ENCODE results near the gene METTL21A. TPM values are rescaled to one million over a fixed set of nuclear protein-coding genes. Genes with fewer than 3 reads are reported as not detected.
A peak's percentile ranks its signal among the peaks of the same experiment; 100 is the strongest.

The METTL21A gene
- total RNA-seq, 6 donors from 2014 or later = 6.7 to 29.2 (median 13.5) TPM

DNA sequence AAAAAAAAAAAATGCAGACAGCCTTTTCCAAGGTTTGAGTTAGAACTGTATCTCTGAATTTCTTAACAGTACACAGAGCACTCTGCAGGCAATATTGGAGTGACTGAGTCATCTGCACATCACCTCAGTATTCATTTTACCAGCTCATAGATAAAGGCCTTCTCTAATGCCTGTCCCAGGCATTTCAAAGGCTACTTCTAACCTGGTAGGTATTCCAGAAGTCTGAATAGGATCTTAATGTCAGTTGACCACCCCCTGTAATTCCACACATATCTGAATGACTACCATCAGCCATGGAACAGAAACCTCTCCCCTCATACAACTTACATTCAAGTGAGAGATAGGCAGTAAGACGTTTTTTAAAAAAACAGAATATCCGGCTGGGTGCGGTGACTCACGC is 9.0 kb downstream of the METTL21A start:
- no peak overlapping the region for H3K4me3 ChIP-seq

DNA sequence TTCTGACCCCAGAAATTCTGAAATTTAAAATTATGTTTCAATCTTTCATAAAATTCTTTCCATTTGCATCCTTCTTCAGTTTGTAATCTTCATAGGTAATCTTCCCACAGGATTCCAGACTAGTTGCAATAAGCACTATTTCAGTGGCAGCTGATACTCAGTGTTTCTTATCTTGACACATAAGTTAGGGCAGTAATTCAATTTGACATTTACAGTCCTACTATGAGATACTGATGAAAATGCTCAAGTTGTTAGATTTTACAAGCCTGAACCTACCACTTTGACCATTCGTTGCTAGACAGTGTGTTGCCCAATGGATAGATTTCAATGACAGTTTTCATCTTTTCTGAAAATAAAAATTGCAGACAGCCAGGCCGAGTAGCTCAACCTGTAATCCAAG is 10.4 kb downstream of the METTL21A start:
- 100% methylated on average over 2 of the region's 2 CpGs for WGBS, 2 donors
- no peak for TF ChIP-seq POLR2A (IDR thresholded peaks at IDR 0.05)
- no peak for TF ChIP-seq POLR2AphosphoS5 (IDR thresholded peaks at IDR 0.05)
- TF ChIP-seq, protein P1, sequence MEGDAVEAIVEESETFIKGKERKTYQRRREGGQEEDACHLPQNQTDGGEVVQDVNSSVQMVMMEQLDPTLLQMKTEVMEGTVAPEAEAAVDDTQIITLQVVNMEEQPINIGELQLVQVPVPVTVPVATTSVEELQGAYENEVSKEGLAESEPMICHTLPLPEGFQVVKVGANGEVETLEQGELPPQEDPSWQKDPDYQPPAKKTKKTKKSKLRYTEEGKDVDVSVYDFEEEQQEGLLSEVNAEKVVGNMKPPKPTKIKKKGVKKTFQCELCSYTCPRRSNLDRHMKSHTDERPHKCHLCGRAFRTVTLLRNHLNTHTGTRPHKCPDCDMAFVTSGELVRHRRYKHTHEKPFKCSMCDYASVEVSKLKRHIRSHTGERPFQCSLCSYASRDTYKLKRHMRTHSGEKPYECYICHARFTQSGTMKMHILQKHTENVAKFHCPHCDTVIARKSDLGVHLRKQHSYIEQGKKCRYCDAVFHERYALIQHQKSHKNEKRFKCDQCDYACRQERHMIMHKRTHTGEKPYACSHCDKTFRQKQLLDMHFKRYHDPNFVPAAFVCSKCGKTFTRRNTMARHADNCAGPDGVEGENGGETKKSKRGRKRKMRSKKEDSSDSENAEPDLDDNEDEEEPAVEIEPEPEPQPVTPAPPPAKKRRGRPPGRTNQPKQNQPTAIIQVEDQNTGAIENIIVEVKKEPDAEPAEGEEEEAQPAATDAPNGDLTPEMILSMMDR (IDR thresholded peaks at IDR 0.05) = no peak
- ATAC-seq (ENCODE audit: low FRiP score in 2 of 2) = no peak
- no peak for DNase-seq
- peaks cover 0 to 20% (median 0%) of the 10 kb centered on the region in 4 donors for H3K36me3 ChIP-seq
- no peak overlapping the region for H3K4me3 ChIP-seq
- peaks cover 0 to 5% (median 1%) of the 10 kb centered on the region in 4 donors for H3K4me1 ChIP-seq
- H3K27ac ChIP-seq = no peak overlapping the region
- no peaks in the 10 kb centered on the region for H3K9me3 ChIP-seq
- H3K27me3 ChIP-seq = no peaks in the 10 kb centered on the region

More for the DNA sequence above, 9.0 kb downstream of the METTL21A start:
- peak overlapping the region in 1 of 4 donors; percentile 1 for H3K27ac ChIP-seq
- H3K9me3 ChIP-seq = no peaks in the 10 kb centered on the region
- ATAC-seq (ENCODE audit: low FRiP score in 2 of 2) = no peak
- H3K27me3 ChIP-seq = no peaks in the 10 kb centered on the region
- H3K4me1 ChIP-seq = peaks cover 0 to 14% (median 1%) of the 10 kb centered on the region in 4 donors
- WGBS, 2 donors = 87 to 90% methylated on average over 4 of the region's 4 CpGs
- peaks cover 0 to 27% (median 0%) of the 10 kb centered on the region in 4 donors for H3K36me3 ChIP-seq
- no peak for DNase-seq
- TF ChIP-seq, protein P1 (IDR thresholded peaks at IDR 0.05) = no peak
- no peak for TF ChIP-seq EP300 (IDR thresholded peaks at IDR 0.05)
- no peak for TF ChIP-seq POLR2A (IDR thresholded peaks at IDR 0.05)
- no peak for TF ChIP-seq POLR2AphosphoS5 (IDR thresholded peaks at IDR 0.05)

DNA sequence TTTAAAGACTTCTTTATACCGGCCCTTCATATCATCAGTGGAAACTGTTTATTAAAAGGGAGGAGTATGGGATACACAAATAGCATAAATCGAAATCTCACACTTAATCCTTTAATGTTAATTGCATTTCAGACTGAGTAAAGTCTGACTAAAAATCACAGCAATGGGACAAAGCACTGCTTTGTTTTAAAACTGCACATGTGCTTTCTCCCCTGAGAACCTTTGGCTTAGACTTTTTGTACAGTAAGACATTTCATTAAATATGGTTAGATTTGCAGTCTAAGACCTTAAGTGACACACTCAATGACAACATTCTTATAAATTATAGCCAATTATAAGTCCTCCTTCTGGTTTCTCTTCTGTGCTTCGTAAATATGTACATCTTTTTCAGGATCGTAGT is 12.5 kb downstream of the METTL21A start:
- no peak for TF ChIP-seq EP300 (IDR thresholded peaks at IDR 0.05)
- TF ChIP-seq, protein P1 (IDR thresholded peaks at IDR 0.05) = no peak
- no peak for TF ChIP-seq POLR2AphosphoS5 (IDR thresholded peaks at IDR 0.05)
- no peak for TF ChIP-seq POLR2A (IDR thresholded peaks at IDR 0.05)
- Histone ChIP-seq H3K9me3 (no peaks in the 10 kb centered on the region), H3K4me1 (peaks cover 0 to 2% (median under 1%) of the 10 kb centered on the region in 4 donors), H3K36me3 (peaks cover 0 to 20% (median 0%) of the 10 kb centered on the region in 4 donors), H3K27me3 (no peaks in the 10 kb centered on the region), H3K4me3 (no peak overlapping the region), H3K27ac (no peak overlapping the region)
- no peak for DNase-seq
- WGBS, 2 donors = 87% methylated on average over 4 of the region's 4 CpGs
- ATAC-seq (ENCODE audit: low FRiP score in 2 of 2) = no peak

DNA sequence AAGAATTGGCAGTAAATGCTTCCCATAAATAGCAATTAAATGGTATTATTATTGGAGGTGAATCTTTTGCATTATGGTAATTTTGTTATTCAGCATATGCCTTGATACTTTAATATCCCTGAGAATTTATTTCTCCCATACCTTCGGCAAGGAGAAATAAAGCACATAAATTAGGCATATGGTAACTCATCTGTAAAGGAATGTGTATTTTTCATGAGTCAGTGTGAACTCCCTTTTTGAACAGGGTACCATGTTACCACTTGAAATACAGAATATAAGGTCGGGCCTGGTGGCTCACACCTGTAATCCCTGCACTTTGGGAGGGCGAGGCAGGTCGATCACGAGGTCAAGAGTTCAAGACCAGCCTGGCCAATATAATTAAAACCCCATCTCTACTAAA is 18.4 kb downstream of the METTL21A start:
- DNase-seq (no peak), ATAC-seq (ENCODE audit: low FRiP score in 2 of 2) (no peak)
- Histone ChIP-seq H3K36me3 (no peaks in the 10 kb centered on the region), H3K4me1 (no peaks in the 10 kb centered on the region), H3K27me3 (no peaks in the 10 kb centered on the region), H3K27ac (no peak overlapping the region), H3K4me3 (no peak overlapping the region), H3K9me3 (no peaks in the 10 kb centered on the region)
- no peak for TF ChIP-seq POLR2AphosphoS5 (IDR thresholded peaks at IDR 0.05)
- no peak for TF ChIP-seq POLR2A (IDR thresholded peaks at IDR 0.05)
- TF ChIP-seq, protein P1 (IDR thresholded peaks at IDR 0.05) = no peak
- no peak for TF ChIP-seq EP300 (IDR thresholded peaks at IDR 0.05)
- WGBS, 2 donors = 91 to 97% methylated on average over 5 of the region's 5 CpGs

DNA sequence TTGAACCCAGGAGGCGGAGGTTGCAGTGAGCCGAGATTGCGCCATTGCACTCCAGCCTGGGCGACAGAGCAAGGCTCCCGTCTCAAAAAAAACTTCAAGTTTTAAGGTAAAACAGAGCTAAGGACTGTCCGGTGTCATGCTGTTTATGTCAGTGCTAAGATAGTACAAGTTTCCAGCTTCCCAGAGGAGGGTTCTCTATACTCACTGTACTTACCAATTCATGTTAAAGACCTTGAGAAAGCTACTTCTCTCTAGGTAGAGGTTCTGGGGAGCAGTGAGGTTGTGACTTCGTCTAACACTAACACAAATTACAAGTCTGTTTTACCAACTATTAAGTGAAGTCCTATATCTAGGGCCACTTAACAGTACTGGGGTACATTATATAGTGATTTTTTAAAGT is 18.8 kb downstream of the METTL21A start:
- DNase-seq = no peak
- Histone ChIP-seq H3K27me3 (no peaks in the 10 kb centered on the region), H3K4me1 (no peaks in the 10 kb centered on the region), H3K36me3 (no peaks in the 10 kb centered on the region), H3K9me3 (no peaks in the 10 kb centered on the region), H3K4me3 (no peak overlapping the region), H3K27ac (no peak overlapping the region)
- WGBS, 2 donors = 91 to 96% methylated on average over 7 of the region's 7 CpGs
- TF ChIP-seq POLR2AphosphoS5 (IDR thresholded peaks at IDR 0.05) = no peak
- no peak for TF ChIP-seq EP300 (IDR thresholded peaks at IDR 0.05)
- TF ChIP-seq, protein P1 (IDR thresholded peaks at IDR 0.05) = no peak
- no peak for TF ChIP-seq POLR2A (IDR thresholded peaks at IDR 0.05)
- ATAC-seq (ENCODE audit: low FRiP score in 2 of 2) = no peak

Data from upper lobe of left lung (tissue), 6 donors.